Spleen (tissue), 11 donors: ENCODE measurements around the gene SSBP3. TPM values are rescaled to one million over a fixed set of nuclear protein-coding genes. Genes with fewer than 3 reads are reported as not detected.

Source experiments
- DNase-seq: peaks from one replicate; pipeline ENCODE4 v3.0.0-alpha.2; 2020
- H3K27ac ChIP-seq, 8 donors: fragments of 200-600 bp; sonication (generic) in 7 of 8; 1 replicate in 4 of 8; 2 replicates in 4 of 8; pipeline versions ENCODE4 v1.5.0 to v1.8.0; 2016 to 2021; ENCODE audit warnings: inconsistent platforms in 4 of 8, mild to moderate bottlenecking in 4 of 8, moderate library complexity in 1 of 8
- H3K27me3 ChIP-seq, 7 donors: fragments of 200-600 bp; sonication (generic) in 6 of 7; replicated peaks in 1 of 7; 1 replicate in 4 of 7; 2 replicates in 3 of 7; pipeline versions ENCODE4 v1.5.0 to v1.8.0; 2016 to 2021; ENCODE audit warnings: inconsistent platforms in 3 of 7, mild to moderate bottlenecking in 1 of 7
- H3K36me3 ChIP-seq, 6 donors: fragments of 200-600 bp; sonication (generic) in 5 of 6; 1 replicate in 4 of 6; 2 replicates in 2 of 6; pipeline versions ENCODE4 v1.5.0 to v1.8.0; 2016 to 2021; ENCODE audit warnings: inconsistent platforms in 2 of 6
- H3K4me1 ChIP-seq, 6 donors: fragments of 200-600 bp; sonication (generic) in 5 of 6; 1 replicate in 3 of 6; 2 replicates in 3 of 6; pipeline versions ENCODE4 v1.5.0 to v1.8.0; 2016 to 2021; ENCODE audit warnings: inconsistent platforms in 3 of 6
- H3K4me3 ChIP-seq, 8 donors: fragments of 200-600 bp; sonication (generic) in 7 of 8; 1 replicate in 4 of 8; 2 replicates in 4 of 8; pipeline versions ENCODE4 v1.5.0 to v1.8.0; 2016 to 2021; ENCODE audit warnings: inconsistent platforms in 4 of 8, mild to moderate bottlenecking in 4 of 8, moderate library complexity in 2 of 8
- H3K9me3 ChIP-seq, 8 donors: fragments of 200-600 bp; sonication (generic) in 7 of 8; 1 replicate in 4 of 8; 2 replicates in 4 of 8; pipeline versions ENCODE4 v1.5.0 to v1.8.0; 2016 to 2021; ENCODE audit warnings: inconsistent platforms in 4 of 8
- POLR2A ChIP-seq, 3 donors: fragments of 450-650 bp; IDR thresholded peaks; one replicate each; pipeline ENCODE4 v1.5.1; 2017; ENCODE audit warnings: antibody characterized with exemption in 3 of 3, mild to moderate bottlenecking in 1 of 3
- POLR2AphosphoS5 ChIP-seq, 3 donors: sonication (generic); formaldehyde crosslinking; IDR thresholded peaks; one replicate each; pipeline ENCODE4 v1.5.1; 2017; ENCODE audit warnings: antibody characterized with exemption in 3 of 3
- WGBS, 5 donors: extraction: QIAGEN DNeasy Blood & Tissue Kit in 3 of 5; methylation state at CpG; one replicate each; pipeline versions ENCODE4 v1.1.5 to v1.1.7; 2013 to 2018; 5-methylcytosine and 5-hydroxymethylcytosine counted together
- intact Hi-C: fragments of 100-400 bp; cut with DNase I; formaldehyde crosslinking; loops from one replicate; pipeline ENCODE4 v1.15.0; 2023; ENCODE audit warnings: low total_unique reads
- polyA plus RNA-seq, 3 donors: library from polyadenylated mRNA; stranded (reverse); fragments of 200-250 nt; gene quantifications; one replicate each; pipeline ENCODE4 v1.2.1, GENCODE V29; 2013
- total RNA-seq, 7 donors: library from RNA; depleted of rRNA in 3 of 7; stranded (reverse); fragments of >200 nt in 3 of 7; fragmentation: NEBNext Ultra II Directional in 4 of 7; extraction: Animal tissue kit (Norgen Biotek cat#: 25700) in 4 of 7; gene quantifications; one replicate each; pipeline versions ENCODE4 v1.1.0 to v1.2.1, GENCODE V29; 2016 to 2021
- TF ChIP-seq, protein P1 (sequence below), 11 experiments: fragments of 200-600 bp in 7 of 11; fragments of 450-650 bp in 4 of 11; sonication (generic) in 4 of 11; IDR thresholded peaks in 8 of 11; conservative IDR thresholded peaks in 3 of 11; 1 replicate in 7 of 11; 2 replicates in 4 of 11; pipeline versions ENCODE4 v1.4.0 to v1.8.0; 2016 to 2021; ENCODE audit warnings: antibody characterized with exemption in 11 of 11, inconsistent platforms in 4 of 11, mild to moderate bottlenecking in 1 of 11
- donor health status: healthy with polysubstance abuse.
- donor health status: DM: no; HTN: no; CAD: no; lungs with moderate emphysema.
- donor health status: DM: no; HTN: no; CAD: no.
- donor health status: Bipolar disorder and iron deficiency.
- donor health status: healthy.
- donor health status: DM: no; HTN: no; CAD: no.
- donor health status: DM: yes; HTN: yes; CAD: no.

The SSBP3 gene
- total and polyA plus RNA-seq, 10 donors, result 14.4 to 73.5 (median 26.3) TPM

DNA sequence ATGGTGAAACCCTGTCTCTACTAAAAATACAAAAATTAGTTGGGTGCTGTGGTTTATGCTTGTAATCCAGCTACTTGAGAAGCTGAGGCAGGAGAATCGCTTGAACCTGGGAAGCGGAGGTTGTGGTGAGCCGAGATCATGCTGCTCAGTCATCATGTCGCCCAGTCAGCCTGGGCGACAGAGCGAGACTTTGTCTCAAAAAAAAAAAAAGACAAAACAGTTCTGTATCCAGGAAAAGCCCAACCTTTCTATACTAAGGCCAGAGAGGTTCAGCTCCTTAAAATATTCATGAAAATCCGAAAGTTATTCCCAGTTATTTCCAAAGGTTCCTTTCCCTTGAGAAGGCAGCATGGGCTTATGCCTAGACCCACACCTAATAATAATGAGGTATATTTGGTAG is 202.0 kb downstream of the SSBP3 start:
- intact Hi-C loops, result no loop called here
- DNase-seq, result no peak
- TF ChIP-seq POLR2A (IDR thresholded peaks at IDR 0.05) (no peak), POLR2AphosphoS5 (IDR thresholded peaks at IDR 0.05) (no peak)
- TF ChIP-seq, protein P1, sequence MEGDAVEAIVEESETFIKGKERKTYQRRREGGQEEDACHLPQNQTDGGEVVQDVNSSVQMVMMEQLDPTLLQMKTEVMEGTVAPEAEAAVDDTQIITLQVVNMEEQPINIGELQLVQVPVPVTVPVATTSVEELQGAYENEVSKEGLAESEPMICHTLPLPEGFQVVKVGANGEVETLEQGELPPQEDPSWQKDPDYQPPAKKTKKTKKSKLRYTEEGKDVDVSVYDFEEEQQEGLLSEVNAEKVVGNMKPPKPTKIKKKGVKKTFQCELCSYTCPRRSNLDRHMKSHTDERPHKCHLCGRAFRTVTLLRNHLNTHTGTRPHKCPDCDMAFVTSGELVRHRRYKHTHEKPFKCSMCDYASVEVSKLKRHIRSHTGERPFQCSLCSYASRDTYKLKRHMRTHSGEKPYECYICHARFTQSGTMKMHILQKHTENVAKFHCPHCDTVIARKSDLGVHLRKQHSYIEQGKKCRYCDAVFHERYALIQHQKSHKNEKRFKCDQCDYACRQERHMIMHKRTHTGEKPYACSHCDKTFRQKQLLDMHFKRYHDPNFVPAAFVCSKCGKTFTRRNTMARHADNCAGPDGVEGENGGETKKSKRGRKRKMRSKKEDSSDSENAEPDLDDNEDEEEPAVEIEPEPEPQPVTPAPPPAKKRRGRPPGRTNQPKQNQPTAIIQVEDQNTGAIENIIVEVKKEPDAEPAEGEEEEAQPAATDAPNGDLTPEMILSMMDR (IDR thresholded peaks at IDR 0.05 in 8 of 11, conservative IDR thresholded peaks at IDR 0.05 in 3 of 11), result no peak
- Histone ChIP-seq H3K36me3 (peaks cover 0 to 68% (median 44%) of the 10 kb centered on the region in 6 donors), H3K4me1 (peaks cover 11 to 44% (median 30%) of the 10 kb centered on the region in 6 donors), H3K9me3 (no peaks in the 10 kb centered on the region), H3K4me3 (no peak overlapping the region), H3K27ac (no peak overlapping the region), H3K27me3 (no peaks in the 10 kb centered on the region)
- WGBS, 5 donors, result 76 to 89% (median 81%) methylated on average over 7 of the region's 7 CpGs

DNA sequence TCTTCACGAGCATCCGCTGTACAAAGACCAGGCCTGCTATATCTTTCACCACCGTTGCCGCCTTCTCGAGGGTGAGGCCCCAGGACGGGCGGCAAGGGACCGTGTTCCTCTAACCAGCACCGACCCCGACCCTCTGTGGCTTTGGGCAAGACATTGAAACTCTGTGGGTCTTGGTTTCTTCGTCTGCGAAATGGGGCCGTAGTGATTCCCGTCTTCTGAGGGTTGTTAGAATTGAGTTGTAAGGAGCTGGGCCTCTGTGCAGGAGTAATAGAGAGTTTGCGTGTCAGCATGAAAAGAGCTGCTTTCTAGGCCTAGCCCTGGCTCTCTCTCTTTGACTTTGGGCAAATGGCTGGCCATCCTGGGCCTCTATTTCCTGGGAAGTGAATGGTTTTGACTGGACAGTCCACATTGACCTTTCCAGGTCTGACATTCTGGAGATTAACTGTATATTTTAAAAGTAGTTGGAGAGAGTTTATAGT is 205.6 kb downstream of the SSBP3 start:
- TF ChIP-seq POLR2A (IDR thresholded peaks at IDR 0.05), result no peak
- no peak for TF ChIP-seq POLR2AphosphoS5 (IDR thresholded peaks at IDR 0.05)
- TF ChIP-seq, protein P1 (IDR thresholded peaks at IDR 0.05 in 8 of 11, conservative IDR thresholded peaks at IDR 0.05 in 3 of 11), result no peak
- WGBS, 5 donors, result 1 to 3% (median 1%) methylated on average over 14 to 15 of the region's 15 CpGs
- Histone ChIP-seq H3K9me3 (no peaks in the 10 kb centered on the region), H3K4me1 (peaks cover 11 to 53% (median 36%) of the 10 kb centered on the region in 6 donors), H3K27me3 (no peaks in the 10 kb centered on the region), H3K27ac (peak overlapping the region; percentile 30 to 87 (median 80)), H3K36me3 (peaks cover 0 to 39% (median 14%) of the 10 kb centered on the region in 6 donors), H3K4me3 (peak overlapping the region; percentile 69 to 95 (median 91))
- DNase-seq, result no peak
- intact Hi-C loops, result no loop called here

DNA sequence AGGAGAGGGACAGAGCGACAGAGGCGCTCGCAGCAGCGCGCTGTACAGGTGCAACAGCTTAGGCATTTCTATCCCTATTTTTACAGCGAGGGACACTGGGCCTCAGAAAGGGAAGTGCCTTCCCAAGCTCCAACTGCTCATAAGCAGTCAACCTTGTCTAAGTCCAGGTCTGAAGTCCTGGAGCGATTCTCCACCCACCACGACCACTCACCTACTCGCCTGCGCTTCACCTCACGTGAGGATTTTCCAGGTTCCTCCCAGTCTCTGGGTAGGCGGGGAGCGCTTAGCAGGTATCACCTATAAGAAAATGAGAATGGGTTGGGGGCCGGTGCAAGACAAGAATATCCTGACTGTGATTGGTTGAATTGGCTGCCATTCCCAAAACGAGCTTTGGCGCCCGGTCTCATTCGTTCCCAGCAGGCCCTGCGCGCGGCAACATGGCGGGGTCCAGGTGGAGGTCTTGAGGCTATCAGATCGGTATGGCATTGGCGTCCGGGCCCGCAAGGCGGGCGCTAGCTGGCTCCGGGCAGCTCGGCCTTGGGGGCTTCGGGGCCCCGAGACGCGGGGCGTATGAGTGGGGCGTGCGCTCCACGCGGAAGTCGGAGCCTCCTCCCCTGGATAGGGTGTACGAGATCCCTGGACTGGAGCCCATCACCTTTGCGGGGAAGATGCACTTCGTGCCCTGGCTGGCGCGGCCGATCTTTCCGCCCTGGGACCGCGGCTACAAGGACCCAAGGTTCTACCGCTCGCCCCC is 206.3 kb downstream of the SSBP3 start, which contains the start of the genes CYB5RL and MRPL37:
Gene CYB5RL (minus strand): TSS at position 266 of the 754 bp plus-strand sequence. CDS start 4,414 bp downstream, outside the sequence.
Gene MRPL37 (plus strand): TSS at position 403 of the 754 bp plus-strand sequence. CDS start 77 bp downstream, at position 480.
- WGBS, 5 donors, result 0 to 1% (median 0%) methylated on average over 18 to 51 of the region's 51 CpGs
- H3K4me3 ChIP-seq, result peak within 1 kb of the TSS; percentile 69 to 95 (median 91)
- peaks cover 11 to 53% (median 36%) of the 10 kb centered on the region in 6 donors for H3K4me1 ChIP-seq
- H3K9me3 ChIP-seq, result no peaks in the 10 kb centered on the region
- H3K36me3 ChIP-seq, result peaks cover 0 to 39% (median 14%) of the 10 kb centered on the region in 6 donors
- no peaks in the 10 kb centered on the region for H3K27me3 ChIP-seq
- peak; percentile 85 to 90 (median 88) for TF ChIP-seq POLR2AphosphoS5 (IDR thresholded peaks at IDR 0.05)
- peak in 1 of 3 donors; percentile 1 for TF ChIP-seq POLR2A (IDR thresholded peaks at IDR 0.05)
- TF ChIP-seq, protein P1 (IDR thresholded peaks at IDR 0.05 in 8 of 11, conservative IDR thresholded peaks at IDR 0.05 in 3 of 11), result peak in 1 of 11 experiments; percentile 12
- intact Hi-C loops, result no loop called here
- H3K27ac ChIP-seq, result peak within 1 kb of the TSS; percentile 30 to 87 (median 80)
- peak; percentile 95 for DNase-seq
